NCI-H446 treated with DMSO at 0.1 percent for 48 hours (cell line): ENCODE results near the gene DENND5A.
"Not testable (repeated sequence)": the region's sequence is repeated elsewhere in the genome, so short reads cannot be mapped to it uniquely, and the experiment has no call there.

Experiments used
- DNase-seq: peaks from one replicate; lab custom pipeline; 2025; lab: John Stamatoyannopoulos, UW

DENND5A gene

DNA sequence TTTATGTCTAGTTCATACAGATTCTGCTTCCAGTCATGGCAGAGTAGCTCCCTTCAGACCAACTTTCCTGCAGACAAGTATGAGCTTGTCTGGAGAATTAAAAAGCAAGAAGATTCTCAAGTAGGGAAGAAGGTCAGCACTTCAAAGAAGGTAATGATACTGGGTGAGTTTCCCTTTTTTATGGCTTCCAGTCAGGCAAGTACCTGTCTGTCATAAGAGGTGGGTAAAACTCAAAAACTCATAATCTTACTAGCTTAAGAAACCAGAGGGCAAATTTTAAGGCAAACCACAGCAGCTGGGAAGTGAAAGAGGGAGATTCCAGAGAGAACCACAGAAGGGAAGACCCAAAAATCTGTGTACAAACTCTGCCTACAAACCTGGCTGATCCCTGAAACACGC is 54.2 kb downstream of the DENND5A start:
- DNase-seq, result no peak

GRCh38 chr11:9210224-9210921 is 54.8 kb downstream of the DENND5A start:
- DNase-seq, result no peak

DNA sequence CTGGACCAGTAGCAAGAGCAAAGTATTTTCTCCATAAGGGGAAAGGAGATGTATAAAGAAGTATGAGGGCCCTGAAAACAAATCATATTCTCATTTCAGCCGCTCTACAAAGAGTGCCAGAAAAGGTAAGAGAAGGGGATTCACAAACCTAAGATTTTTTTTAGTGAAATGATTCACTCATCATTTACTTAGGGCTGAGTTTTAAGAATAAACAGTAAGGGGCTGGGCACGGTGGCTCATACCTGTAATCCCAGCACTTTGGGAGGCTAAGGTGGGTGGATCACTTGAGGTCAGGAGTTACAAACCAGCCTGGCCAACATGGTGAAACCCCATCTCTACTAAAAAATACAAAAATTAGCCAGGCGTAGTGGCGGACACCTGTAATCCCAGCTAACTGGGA is 55.5 kb downstream of the DENND5A start:
- DNase-seq, result not testable (repeated sequence)

DNA sequence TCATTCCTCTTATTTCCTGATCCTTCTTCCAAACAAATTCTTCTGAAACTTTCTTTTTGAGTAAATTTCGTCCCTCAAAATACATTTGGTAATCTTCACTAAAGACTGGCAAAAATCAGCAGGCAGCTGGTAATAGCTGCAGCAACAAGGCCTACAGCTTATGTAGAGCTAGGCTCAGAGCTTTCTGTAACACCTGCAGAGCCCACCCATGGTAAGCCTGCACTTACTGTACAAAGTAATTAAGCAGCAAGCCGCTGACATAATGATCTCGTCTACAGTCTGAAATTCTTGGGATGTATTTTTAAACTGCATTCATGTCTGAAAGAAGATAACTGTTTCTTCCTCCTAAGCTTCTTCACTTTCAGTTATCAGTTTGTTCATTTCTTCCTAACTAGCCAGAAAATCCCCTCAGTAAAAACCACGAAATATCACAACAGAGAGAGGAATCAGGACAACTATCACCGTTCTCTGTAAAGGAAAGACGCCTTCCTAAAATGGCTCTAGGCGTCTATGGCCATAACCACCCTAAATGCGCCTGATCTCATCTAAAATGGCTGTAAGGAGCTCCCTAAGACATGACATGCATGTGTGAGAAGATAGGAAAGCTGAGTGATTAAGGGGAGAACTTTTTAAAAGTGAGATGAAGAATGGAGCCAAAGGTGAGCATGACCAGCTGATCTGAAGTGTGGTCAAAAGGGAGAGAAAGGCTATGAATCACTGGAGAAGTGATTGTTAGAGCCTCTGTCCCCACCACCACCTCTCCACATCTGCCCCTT is 56.2 kb downstream of the DENND5A start:
- DNase-seq, result no peak

- DNase-seq, result no peak
These were observed 57.9 kb downstream of the DENND5A start for GRCh38 chr11:9207229-9207628.

- no peak for DNase-seq
These were observed 58.7 kb downstream of the DENND5A start for GRCh38 chr11:9206496-9206895.

- no peak for DNase-seq
These were observed 61.3 kb downstream of the DENND5A start for GRCh38 chr11:9203691-9204311.

- DNase-seq, result no peak
These were observed 63.6 kb downstream of the DENND5A start for GRCh38 chr11:9201372-9202162.

DNA sequence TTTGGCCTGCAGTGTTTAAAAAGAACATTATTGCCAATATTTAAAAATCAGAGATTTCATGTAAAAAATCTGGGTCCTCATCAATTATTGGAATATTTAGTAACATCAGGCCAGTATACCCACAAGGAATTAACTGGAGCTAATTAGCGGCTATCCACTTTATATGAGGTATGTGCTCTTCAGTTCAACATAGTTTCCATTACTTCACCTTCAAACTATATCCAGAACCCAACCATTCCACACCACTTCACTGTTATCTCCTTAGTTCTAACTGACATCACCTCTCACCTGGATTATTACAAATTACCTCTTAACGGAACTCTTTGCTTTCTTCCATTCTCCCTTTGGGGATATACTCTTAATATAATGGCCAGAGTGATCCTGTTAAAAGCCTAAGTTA is 64.7 kb downstream of the DENND5A start:
- no peak for DNase-seq

DNA sequence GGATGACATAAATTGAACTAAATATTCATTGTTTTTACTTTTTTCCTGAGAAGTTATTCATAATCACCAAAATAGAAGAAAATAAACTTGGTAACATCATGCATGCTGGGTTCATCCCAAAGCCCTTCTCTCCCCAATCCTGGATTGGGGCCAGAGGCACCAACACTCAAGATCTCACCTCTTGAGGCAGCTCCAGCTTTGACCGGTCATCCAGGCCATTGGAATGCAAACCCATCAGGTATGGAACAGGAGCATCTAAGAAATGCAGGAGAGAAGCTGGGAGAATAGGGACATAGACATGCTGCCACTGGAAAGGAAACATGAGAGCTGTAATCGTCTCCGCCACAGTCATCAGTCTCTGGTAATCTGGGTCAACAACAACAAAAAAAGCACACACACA is 71.8 kb downstream of the DENND5A start:
- DNase-seq, result no peak

- DNase-seq, result no peak
These were observed 72.6 kb downstream of the DENND5A start for GRCh38 chr11:9192561-9192960.

DNA sequence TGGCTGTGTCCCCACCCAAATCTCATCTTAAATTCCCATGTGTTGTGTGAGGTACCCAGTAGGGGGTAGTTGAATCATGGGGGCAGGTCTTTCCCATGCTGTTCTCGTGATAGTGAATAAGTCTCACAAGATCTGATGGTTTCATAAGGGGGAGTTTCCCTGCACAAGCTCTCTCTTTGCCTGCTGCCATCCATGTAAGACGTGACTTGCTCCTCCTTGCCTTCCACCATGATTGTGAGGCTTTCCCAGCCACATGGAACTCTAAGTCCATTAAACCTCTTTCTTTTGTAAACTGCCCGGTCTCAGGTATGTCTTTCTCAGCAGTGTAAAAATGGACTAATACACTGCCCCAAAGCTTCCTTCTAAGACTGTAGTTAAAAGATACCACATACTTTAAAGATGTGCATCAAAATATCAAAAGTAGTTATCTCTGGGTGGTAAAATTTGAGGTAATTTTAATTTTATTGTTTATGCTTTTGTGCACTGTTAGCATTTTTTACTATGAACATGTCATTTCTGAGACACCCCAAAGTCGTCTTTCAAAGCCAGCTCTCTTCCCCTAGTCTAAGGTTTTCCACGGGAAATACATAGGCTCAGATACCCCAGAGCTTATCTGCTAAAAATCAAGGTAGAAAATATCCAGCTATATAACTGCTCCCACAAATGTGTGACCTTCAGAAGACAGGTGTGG is 74.7 kb downstream of the DENND5A start:
- not testable (repeated sequence) for DNase-seq

DNA sequence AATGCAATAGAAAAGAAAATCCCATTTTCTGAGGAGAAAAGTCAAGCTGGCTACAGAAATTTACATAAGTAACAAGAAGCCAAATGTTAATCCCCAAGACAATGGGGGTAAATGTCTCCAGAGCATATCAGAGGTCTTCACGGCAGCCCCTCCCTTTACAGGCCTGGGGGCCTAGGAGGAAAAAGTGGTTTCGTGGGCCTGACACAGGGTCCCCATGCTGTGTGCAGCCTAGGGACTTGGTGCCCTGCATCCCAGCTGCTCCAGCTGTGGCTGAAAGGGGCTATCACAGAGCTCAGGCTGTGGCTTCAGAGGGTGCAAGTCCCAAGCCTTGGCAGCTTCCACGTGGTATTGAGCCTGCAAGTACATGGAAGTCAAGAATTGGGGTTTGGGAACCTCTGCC is 76.3 kb downstream of the DENND5A start:
- DNase-seq, result not testable (repeated sequence)

- DNase-seq, result no peak
These were observed 77.5 kb downstream of the DENND5A start for GRCh38 chr11:9187616-9188015.

GRCh38 chr11:9184516-9184915 is 80.6 kb downstream of the DENND5A start:
- DNase-seq, result no peak

DNA sequence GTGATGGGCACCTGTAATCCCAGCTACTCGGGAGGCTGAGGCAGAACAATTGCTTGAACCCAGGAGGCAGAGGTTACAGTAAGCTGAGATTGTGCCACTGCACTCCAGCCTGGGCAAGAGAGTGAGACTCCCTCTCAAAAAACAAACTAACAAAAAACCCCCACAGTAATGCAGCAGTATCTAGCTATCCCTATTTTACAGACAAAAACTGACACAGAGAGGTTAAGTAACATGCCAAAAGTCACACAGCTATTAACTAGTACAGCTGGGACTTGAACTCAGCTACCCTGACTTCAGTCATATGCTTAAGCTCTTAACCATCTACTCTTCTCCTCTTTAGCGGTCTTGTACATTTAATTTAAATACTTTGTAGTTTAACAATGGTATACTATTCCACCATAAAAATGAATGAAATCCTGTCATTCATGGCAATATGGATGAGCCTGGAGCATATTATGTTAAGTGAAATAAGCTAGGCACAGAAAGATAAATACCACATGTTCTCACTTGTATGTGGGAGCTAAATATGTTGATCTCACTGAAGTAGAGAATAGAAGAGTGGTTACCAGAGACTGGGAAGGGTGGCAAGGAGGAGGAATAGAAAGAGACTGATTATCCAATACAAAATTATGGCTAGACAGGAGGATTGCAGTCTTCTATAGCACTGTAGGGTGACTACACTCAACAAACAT is 82.8 kb downstream of the DENND5A start:
- DNase-seq, result no peak

DNA sequence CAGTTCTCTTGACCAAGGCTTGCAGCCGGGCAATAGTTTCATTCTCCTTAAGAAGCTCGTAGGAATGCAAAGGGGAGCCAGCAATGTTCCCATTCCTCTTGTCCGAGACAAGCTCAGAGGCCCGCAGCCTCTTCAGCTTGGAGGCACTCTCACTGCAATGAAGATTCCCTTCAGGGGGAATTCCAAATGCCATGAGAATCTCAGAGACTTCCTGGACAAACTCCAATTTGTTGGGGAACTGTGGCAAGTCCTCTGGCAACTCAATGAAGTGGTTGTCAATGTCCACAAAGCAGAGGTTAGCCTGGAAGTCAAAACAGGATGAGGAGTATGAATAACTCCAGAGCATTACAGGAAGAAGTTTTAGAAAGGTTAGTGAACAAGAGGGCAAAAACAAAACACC is 84.4 kb downstream of the DENND5A start:
- DNase-seq, result no peak

GRCh38 chr11:9179141-9179540 is 86.0 kb downstream of the DENND5A start:
- DNase-seq, result no peak

GRCh38 chr11:9178716-9179115 is 86.4 kb downstream of the DENND5A start:
- no peak for DNase-seq

GRCh38 chr11:9177438-9178091 is 87.6 kb downstream of the DENND5A start:
- no peak for DNase-seq

- DNase-seq, result no peak
These were observed 88.6 kb downstream of the DENND5A start for GRCh38 chr11:9176550-9176949.
